ENCODE measurements around the gene MITF.

GRCh38 chr3:69938931-69939330 lies 199.7 kb downstream of the MITF start:
- no peak for TF ChIP-seq CTCF (IDR thresholded peaks at IDR 0.05; ENCODE audit: low read depth, low read length, missing input control)
- TF ChIP-seq GABPA (IDR thresholded peaks at IDR 0.05 in 1 of 2, conservative IDR thresholded peaks at IDR 0.05 in 1 of 2): no peak
- no peak for TF ChIP-seq SP1 (IDR thresholded peaks at IDR 0.05)
- TF ChIP-seq MAX (IDR thresholded peaks at IDR 0.05): no peak
- TF ChIP-seq TAF1 (conservative IDR thresholded peaks at IDR 0.05): no peak
- TF ChIP-seq RXRA (IDR thresholded peaks at IDR 0.05): no peak
- TF ChIP-seq REST (IDR thresholded peaks at IDR 0.05): no peak
- no peak for TF ChIP-seq ATF3 (IDR thresholded peaks at IDR 0.05)
